HG03025 (cell line): ENCODE measurements around the gene RNF220.
"Not testable (repeated sequence)": the region's sequence is repeated elsewhere in the genome, so short reads cannot be mapped to it uniquely, and the experiment has no call there.

Source experiments
- ATAC-seq: cut with Tn5 transposase; IDR thresholded peaks from one replicate; pipeline ENCODE4 v1.9.1; 2021; ENCODE audit warnings: mild to moderate bottlenecking, moderate library complexity; ENCODE audit not compliant: unreplicated experiment, low FRiP score

The RNF220 gene

DNA sequence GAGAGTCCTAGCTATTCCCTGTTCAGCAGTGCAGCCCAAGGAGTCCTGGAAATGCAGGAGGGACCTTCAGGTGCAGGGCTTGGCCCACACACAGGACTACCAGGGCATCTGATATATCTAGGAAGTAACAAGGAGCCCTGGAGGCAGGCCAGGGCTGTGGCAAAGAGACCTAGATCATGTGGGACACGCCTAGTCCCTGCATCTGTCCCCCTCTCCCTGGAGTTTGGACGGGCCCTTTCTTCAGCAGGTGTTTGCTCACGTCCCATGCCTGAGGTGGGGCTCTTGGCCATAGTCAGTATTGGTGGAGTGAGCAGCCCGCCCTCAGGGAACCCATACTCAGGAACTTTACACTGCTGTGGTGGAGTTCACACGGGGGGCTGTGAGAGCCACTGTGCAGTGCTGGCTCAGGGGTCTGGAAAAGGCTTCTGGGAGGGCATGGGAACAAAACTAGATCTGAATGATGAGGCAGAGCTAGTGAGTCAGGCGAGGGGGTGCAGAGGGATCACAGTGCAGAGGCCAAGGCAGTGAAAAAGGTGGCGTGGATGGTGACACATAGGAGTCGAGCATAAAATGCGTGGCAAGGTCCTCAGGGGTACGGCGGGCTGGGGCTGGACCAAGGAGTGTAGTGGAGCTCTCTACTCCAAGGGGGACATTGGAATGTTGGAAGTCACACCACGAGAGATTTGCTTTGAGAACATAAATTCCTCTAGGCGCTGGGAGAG is 243.6 kb downstream of the RNF220 start:
- ATAC-seq = no peak

DNA sequence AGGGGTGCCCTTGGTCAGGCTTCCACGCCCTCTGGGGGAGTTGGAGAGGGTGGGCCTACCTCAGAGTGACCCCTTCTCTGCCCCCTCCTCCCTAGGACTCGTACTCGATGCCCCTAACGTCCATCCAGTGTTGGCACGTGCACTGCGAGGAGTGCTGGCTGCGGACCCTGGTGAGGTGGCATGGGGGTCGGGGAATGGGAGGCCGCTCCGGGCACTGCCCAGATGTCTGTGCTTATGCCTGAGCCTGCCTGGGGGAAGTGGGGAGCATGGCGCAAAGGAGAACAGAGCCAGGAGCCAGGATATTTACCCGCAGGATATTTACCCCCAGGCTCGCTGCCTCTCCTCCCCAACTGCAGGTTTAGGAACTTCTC is 244.7 kb downstream of the RNF220 start:
- no peak for ATAC-seq

DNA sequence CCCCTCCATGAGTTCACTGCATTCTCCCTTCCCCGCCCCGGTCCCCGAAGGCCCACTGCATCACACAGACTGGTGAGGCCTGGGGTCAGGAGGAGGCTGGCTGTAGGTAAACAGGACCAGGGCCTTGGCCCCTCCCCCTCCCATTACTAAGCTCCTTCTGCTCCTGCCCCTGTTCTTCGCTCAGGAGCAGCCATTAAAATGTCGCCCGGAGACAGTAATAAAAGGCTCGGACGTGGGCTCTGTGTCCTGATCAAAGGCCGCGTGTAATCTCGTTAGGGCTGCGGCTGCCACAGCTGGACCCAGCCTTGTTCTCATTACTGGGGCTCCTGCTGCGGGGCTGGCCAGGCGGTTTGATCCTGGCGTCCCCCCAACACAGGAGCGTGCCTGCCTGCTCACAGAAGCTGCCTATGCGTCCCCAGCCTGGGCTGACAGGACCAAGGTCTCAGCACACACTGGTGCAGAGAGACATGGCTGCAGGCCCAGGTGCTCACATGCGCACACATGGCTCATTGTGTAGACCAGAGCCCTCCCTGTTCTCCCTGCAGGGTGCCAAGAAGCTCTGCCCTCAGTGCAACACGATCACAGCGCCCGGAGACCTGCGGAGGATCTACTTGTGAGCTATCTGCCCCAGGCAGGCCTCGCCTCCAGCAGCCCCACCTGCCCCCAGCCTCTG is 245.2 kb downstream of the RNF220 start:
- ATAC-seq = no peak

DNA sequence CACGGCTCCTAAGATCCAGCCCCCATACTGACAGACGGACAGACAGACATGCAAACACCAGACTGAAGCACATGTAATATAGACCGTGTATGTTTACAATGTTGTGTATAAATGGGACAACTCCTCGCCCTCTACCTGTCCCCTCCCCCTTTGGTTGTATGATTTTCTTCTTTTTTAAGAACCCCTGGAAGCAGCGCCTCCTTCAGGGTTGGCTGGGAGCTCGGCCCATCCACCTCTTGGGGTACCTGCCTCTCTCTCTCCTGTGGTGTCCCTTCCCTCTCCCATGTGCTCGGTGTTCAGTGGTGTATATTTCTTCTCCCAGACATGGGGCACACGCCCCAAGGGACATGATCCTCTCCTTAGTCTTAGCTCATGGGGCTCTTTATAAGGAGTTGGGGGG is 246.0 kb downstream of the RNF220 start:
- ATAC-seq = no peak

DNA sequence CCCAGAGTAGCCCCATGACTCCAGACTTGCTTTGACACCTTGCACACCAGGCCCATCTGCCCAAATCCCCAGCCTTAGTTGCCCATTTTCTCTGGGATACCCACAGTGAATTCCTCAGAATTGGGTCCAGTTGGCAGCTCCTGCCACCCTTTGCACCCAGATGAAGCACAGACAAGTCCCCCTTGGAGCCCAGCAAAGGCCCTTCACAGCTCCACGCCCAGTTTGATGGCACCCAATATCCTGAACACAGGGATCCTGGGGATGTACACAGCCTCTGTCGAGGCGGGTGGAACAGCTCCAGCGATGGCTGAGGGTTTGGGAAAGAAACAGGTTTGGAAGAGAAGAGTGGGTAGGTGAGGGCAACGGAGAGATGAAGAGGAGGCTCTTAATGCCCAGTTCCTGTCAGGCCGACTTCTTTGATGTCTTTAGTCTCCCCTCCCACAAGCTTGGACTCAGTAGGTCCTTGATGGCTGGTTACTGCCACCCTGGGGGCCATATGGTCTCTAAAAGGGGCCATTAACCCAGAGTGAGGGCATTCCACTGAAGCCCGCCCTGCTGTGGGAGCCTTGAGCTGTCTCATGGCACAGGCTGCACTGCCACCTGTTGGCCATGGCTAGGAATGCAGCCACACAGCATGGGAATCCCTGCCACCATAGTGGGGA is 247.5 kb downstream of the RNF220 start:
- ATAC-seq = no peak

DNA sequence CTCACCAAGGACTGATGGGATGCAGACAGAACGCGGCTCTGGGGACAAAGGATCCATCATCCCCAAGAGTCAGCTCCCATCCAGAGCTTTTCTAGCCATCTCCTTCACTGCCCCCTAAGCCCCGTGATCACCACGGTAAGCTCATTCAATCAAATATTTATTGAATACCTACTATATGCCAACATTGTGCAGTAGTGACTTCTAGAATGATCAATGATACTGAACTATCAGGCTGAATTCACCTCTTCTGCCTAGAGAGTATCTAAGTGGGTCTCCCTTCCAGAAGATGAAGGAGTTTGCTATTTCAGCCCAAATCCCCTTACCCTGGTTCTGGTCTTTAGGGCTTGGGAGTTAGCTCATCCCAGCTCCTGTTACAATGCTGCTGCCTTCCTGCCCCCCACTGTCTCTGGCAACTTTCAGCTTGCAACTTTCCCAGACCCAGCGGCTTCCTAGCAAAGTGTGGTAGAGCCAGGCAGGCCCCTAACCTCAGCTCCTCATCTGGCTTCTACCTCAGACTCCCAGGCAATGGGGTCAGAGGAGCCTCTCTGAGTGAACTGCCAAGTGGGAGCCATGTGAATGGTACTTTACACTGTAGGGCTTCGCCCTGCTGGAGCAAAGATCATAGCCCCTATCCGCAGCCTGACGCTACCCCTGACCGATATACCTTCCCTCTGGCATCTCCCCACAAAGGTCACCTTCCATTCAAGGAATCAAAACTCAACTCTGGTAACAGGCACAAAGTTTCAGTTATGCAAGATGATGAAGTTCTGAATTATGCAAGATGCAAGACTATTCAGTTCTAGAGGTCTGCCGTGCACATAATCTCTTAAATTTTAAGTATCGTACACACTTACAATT is 248.3 kb downstream of the RNF220 start:
- ATAC-seq = no peak

DNA sequence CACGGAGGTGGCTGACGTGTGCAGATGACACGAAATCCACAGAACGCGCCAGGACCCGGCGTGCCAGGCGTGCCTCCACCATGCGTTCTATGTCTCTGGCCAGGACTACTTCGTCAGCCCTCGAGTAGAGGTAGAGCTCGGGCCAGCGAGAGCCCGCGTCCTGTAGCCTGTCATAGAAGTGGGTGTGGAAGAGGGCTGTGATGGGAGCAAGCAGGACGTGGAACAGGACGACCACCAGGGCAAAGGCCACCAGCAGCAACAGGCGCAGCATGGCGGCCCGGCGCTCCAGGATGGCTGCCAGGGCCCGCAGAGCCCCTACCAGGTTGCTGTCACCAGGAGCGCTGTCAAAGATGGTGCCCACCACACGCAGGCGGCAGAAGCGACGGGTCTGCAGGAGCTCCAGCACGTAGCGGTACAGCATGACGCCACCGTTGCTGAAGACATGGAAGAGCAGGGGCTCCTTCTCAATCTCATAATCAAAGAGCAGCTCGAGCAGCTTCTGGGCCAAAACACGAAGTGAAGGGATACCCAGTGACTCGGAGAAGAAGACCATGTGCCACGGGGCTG is 249.6 kb downstream of the RNF220 start:
- no peak for ATAC-seq

DNA sequence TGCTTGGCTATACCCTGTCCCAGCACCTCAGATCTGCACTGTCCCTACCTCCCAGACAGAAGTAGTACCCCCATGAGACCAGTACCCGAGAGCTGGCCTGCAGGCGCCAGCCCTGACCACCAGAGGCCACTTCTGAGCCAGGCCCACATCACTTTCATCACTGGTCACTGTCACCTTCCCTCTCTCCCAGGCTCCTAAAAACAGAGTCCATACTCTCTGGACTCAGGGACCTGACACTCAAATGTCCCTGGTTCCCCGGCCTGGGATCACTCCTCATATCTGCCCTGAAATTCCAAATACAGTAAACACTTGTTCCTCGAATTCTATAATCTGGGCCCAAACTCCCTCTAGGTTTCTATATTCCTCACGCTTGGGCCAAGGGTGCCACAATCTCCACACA is 250.6 kb downstream of the RNF220 start:
- no peak for ATAC-seq

DNA sequence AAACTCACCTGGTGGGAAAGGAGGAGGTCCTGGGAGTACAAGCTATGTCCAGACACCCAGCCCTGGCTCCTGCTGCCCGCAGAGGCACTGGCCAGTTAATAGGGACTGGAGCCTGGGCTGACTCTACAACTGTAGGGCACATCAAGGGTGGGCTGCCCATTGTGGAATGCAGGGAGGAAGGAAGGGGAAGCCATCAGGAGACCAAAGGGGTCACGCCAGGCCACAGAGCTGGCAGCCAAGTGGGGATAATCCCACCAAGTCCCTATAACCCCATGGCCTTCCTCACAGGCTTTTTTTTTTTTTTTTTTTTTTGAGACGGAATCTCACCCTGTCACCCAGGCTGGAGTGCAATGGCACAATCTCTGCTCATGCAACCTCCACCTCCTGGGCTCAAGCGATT is 254.5 kb downstream of the RNF220 start:
- ATAC-seq = no peak

DNA sequence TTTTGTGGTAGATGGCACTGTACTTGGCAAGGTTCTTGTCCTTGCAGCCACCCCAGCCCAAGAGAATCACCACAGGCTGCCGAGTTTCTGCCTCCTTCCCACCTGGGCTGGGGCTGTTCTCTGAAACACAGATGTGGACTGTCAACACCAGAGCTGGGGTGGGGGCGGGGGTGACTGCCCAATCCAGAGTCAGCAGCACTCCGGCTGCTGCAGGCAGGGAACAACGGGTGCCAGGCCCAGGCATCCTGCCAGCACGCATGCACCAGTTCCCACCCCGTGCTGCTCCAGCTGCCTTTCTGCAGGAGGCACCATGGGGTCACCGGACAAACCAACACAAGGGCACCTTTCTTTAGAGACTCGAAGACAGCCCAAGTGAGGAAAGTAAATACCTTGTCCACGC is 255.1 kb downstream of the RNF220 start:
- no peak for ATAC-seq

DNA sequence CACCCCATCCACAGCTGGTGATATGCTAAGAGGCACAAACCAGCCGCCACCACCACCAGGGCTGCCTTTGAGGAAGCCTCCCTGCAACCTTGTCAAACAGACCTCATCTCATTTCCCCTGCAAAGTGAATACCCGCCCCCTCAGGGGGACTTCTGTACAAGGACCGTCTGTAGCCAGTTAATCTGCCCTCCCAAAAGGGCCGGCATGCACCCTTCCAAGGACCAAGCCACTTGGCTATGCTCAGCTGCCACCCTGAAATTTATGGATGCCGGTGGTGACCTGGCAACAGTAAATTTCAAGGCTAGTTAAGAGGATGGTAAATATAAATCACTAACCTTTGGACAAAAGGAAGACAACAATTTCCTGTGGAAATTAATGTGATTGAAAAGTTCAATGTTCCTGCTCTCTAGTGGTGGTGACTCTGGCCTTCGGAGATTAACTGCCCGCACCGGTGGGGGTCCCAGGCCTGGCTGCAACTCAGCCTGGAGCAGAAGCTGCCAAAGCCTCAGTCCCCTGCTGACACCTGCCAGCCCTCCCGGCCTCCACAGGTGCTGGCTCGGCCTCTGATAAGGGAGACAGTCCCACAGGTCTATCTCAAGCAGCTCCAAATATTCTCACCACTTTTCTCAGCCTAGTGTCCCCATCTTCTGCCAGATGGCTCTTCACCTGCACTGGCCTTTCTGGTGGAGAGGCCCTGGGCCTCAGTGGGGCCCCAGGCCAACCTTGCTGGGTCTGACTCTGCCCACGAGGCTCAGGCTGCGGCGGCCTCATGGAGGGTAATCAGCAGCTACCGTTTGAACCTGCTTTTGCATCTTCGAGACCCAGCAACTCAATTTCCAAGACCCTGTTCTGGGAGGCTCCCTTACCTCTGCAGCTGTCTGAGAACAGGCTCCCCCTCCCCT is 257.0 kb downstream of the RNF220 start:
- no peak for ATAC-seq

DNA sequence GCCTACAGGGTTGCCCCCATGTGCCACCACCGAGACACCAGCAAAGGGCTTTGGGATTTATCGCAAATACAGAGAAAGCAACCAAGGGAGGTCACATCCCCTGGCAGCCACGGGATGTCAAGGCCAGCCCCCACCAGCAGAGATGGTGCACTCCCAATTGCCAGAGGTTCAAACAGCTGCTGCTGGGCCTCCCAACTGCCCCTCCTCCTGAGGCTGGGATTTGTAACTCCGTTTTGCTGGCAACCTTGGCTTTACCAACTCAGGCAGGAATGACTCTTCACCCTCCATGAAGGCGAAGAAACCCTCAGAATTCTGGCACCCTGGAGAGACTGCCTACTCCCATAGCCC is 257.6 kb downstream of the RNF220 start:
- ATAC-seq = no peak

DNA sequence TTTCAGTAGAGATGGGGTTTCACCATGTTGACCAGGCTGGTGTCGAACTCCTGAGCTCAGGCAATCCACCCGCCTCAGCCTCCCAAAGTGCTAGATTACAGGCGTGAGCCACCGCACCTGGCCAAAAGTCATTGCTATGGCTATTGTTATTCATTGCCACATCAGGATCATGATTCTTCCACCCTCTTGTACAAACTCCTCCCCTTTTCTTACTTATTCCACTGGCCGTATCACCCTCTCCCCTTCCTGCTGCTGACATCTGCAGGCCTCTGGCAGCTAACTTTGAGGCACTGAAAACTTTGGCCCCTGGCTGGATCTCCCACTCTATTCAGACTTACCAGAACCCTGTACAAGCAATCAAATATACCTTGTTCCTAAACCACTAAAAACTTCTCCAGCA is 258.4 kb downstream of the RNF220 start:
- no peak for ATAC-seq

DNA sequence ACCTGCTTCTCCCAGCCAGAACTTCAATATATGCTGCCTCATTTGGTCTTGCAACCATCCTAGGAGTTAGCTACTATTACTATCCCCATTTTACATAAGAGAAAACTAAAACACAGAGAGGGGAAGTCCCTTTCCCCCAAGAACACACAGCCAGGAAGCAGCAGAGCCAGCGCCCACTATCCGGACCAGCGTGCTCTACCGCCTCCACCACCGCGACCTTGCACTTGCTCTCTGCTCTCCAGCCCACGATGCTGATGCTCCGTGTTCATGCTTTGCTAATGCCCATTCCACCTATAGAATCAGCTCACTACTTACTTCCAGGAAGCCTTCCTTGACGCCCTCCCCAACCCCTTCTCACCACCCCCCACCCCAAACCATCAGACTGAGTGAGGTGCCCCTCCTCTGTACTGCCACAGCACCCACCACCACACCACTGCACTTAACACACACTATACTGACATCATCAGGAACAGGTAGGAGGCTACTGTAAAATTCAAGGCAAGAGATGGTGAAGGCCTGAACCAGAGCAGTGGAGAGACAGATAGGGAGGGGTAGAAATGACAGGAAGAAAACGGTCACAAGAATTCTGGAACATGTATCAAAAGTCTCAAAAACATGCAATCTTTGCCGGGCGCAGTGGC is 259.8 kb downstream of the RNF220 start:
- no peak for ATAC-seq

DNA sequence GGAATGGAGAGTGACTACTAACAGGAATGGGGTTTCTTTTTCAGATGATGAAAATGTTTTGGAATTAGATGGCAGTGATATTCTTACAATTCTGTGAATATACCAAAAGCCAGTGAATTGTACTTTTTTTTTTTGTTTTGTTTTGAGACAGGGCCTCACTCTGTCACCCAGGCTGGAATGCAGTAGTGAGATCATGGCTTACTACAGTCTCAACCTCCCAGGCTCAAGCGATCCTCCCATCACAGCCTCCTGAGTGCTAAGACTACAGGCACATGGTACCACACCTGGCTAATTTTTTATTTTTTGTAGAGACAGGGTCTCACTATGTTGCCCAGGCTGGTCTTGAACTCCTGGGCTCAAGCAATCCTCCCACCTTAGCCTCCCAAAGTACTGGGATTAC is 261.7 kb downstream of the RNF220 start:
- ATAC-seq = not testable (repeated sequence)

DNA sequence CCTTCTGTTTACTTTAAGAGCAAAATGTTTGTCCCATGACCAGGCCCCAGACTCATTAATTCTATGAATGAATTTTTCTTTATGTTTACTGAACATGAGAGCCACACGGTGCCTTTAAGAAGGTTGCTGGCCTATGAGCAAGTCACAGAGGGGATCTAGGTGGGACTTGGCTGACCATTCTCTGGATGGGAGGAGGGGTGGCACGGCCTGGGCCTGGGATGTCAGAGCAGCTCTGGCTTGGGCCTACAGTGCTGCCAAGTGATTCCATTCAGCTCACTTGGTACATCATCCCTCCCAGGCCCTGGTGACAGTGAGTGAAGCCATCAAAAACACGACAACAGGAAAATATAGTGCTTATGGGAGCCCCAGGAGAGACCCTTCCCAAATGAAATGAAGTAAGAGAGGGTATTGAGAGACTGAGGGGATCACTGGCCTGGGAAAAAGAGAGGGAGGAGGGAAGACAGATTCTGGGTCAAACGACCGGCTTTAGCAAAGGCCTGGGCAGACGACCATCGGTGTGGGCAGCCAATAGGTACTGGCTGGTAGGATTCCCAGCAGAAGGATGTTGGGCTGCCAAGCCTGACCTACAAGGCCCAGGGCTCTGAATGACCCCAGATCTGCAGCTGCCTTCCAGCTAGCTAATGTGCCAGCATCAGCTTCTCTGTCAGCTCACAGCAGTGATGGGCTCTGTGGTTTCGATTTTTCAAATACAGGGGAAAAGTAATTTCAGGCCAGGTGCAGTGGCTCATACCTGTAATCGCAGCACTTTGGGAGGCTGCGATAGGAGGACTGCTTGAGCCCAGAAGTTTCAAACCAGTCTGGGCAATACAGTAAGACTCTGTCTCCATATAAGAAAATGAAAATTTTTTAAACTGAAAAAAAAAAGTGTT is 265.9 kb downstream of the RNF220 start:
- no peak for ATAC-seq

DNA sequence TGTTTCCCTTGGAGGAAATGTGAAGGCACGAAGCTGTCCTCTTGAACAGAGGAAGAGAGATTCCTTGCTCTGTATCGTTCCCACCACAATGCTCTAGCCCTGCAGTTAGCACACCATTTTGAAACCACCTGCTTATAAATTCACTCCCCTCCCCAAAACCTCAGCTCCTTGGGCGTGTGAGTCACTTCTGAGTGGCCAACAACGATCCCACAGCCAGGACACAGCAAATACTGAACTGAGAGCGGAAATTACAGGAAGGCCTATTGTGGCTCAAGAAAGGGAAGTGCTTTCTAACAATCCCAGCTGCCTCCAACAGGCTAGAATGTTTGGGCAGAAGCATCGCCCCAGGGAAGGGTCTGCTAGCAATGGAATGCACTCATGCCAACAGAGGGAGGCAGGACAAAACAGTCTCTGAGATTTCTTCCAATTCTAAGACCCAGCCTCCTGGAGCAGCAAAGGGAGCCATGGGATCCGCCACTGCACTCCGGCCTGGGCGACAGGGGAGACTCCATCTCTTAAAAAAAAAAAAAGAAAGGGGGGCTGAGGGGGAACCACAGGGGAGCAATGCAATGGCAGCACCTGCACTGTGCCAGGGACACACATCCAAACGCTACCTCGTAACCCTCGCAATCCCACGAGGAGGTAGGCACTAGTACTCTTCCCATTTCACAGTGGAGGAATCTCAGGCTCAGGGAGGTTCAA is 267.4 kb downstream of the RNF220 start:
- no peak for ATAC-seq
